PC-3 (cell line): ENCODE data around the gene NADK.

Experiments used
- EZH2 ChIP-seq: fragments of 300-600 bp; sonication (generic); IDR thresholded peaks from one replicate; pipeline ENCODE4 v1.6.1; 2017; ENCODE audit warnings: antibody characterized with exemption, mild to moderate bottlenecking, low read length; ENCODE audit not compliant: unreplicated experiment
- TF ChIP-seq, protein P1 (sequence below): fragments of 300-600 bp; sonication (generic); conservative IDR thresholded peaks from 2 replicates; pipeline ENCODE4 v1.5.1; 2017; ENCODE audit warnings: antibody characterized with exemption, low read depth, mild to moderate bottlenecking, low read length

DNA sequence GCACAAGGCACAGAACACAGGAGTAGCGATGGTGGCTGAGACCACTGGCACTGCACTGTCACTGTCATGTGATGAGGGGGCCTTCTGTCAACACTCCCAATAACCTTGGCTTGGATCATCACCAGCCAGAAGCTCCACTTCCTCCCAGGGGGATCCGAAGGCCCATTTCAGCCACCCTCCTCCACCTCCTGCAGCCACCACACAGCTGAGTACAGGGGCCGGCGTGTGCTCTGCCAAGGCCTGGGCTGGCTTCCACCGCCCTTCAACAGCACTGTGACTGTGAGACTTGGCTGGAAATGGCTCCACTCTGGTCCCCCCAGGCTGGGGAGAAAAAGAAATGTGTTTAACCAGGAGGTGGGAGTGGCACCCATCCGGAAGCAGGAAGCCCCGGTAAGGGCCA lies 9.9 kb upstream of the NADK start:
- TF ChIP-seq, protein P1, sequence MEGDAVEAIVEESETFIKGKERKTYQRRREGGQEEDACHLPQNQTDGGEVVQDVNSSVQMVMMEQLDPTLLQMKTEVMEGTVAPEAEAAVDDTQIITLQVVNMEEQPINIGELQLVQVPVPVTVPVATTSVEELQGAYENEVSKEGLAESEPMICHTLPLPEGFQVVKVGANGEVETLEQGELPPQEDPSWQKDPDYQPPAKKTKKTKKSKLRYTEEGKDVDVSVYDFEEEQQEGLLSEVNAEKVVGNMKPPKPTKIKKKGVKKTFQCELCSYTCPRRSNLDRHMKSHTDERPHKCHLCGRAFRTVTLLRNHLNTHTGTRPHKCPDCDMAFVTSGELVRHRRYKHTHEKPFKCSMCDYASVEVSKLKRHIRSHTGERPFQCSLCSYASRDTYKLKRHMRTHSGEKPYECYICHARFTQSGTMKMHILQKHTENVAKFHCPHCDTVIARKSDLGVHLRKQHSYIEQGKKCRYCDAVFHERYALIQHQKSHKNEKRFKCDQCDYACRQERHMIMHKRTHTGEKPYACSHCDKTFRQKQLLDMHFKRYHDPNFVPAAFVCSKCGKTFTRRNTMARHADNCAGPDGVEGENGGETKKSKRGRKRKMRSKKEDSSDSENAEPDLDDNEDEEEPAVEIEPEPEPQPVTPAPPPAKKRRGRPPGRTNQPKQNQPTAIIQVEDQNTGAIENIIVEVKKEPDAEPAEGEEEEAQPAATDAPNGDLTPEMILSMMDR: no peak
- TF ChIP-seq EZH2: no peak
